ENCODE data around the gene CCL1.

GRCh38 chr17:34411646-34412421 is 48.8 kb upstream of the CCL1 start:
- TF ChIP-seq ZNF396 (CRISPR knock-in tag; IDR thresholded peaks at IDR 0.05; ENCODE audit: borderline replicate concordance) (no peak), MLX (CRISPR knock-in tag; IDR thresholded peaks at IDR 0.05) (no peak), MYBL2 (CRISPR knock-in tag; IDR thresholded peaks at IDR 0.05) (no peak), ZNF532 (CRISPR knock-in tag; IDR thresholded peaks at IDR 0.05; ENCODE audit: borderline replicate concordance) (no peak), CTCF (IDR thresholded peaks at IDR 0.05) (no peak), NR3C1 (CRISPR knock-in tag; conservative IDR thresholded peaks at IDR 0.05; ENCODE audit: low read depth) (no peak), PREB (CRISPR knock-in tag; IDR thresholded peaks at IDR 0.05; ENCODE audit: borderline replicate concordance) (no peak), EMX1 (CRISPR knock-in tag; IDR thresholded peaks at IDR 0.05) (no peak)

Measured in WTC11 (cell line).